PC-3 (cell line): ENCODE measurements around the gene DOCK1. TPM values are rescaled to one million over a fixed set of nuclear protein-coding genes. Genes with fewer than 3 reads are reported as not detected.

Experiments
- ATAC-seq: fragments of 200-7000 bp; cut with Tn5 transposase; 2 replicates; pipeline ENCODE4 v1.9.1; 2020; ENCODE audit warnings: mild to moderate bottlenecking, moderate library complexity
- BruUV-seq: library from RNA; stranded (reverse); fragments of 400-500 nt; replicated peaks from 2 replicates; lab custom pipeline; 2021; lab: Mats Ljungman, UMichigan
- CTCF ChIA-PET: fragments of 300-600 bp; sonication (Branson Sonifier 250); formaldehyde crosslinking; loops from one replicate; lab custom pipeline; 2022; ENCODE audit warnings: antibody characterized with exemption; lab: Charles Lee
- POLR2A ChIA-PET: fragments of 300-600 bp; sonication (Branson Sonifier 250); formaldehyde crosslinking; loops from one replicate; lab custom pipeline; 2022; ENCODE audit warnings: antibody characterized with exemption; ENCODE audit not compliant: unreplicated experiment; lab: Charles Lee
- DNase-seq: peaks from one replicate; pipeline ENCODE4 v3.0.0-alpha.2; 2015
- H2AFZ ChIP-seq: fragments of 300-600 bp; sonication (generic); 2 replicates; pipeline ENCODE4 v1.6.0; 2016; ENCODE audit warnings: antibody characterized with exemption, low read length
- H3F3A ChIP-seq: fragments of 300-600 bp; sonication (generic); one replicate; pipeline ENCODE4 v1.6.0; 2017; ENCODE audit warnings: antibody characterized with exemption, low read length, control low read depth, mild to moderate bottlenecking; ENCODE audit not compliant: unreplicated experiment
- H3K27ac ChIP-seq: fragments of 300-600 bp; sonication (generic); 2 replicates; pipeline ENCODE4 v1.5.1; 2016; ENCODE audit warnings: mild to moderate bottlenecking, low read length
- H3K27me3 ChIP-seq: fragments of 300-600 bp; sonication (generic); 2 replicates; pipeline ENCODE4 v1.6.1; 2016; ENCODE audit warnings: low read length, mixed read lengths
- H3K36me3 ChIP-seq: fragments of 300-600 bp; sonication (generic); 2 replicates; pipeline ENCODE4 v1.6.1; 2016; ENCODE audit warnings: low read depth, mixed run types, low read length, mixed read lengths
- H3K4me1 ChIP-seq: fragments of 300-600 bp; sonication (generic); 2 replicates; pipeline ENCODE4 v1.5.1; 2016; ENCODE audit warnings: low read length; ENCODE audit not compliant: insufficient read depth
- H3K4me2 ChIP-seq: fragments of 300-600 bp; sonication (generic); 2 replicates; pipeline ENCODE4 v1.6.0; 2016; ENCODE audit warnings: low read length
- H3K4me3 ChIP-seq: fragments of 300-600 bp; sonication (generic); 2 replicates; pipeline ENCODE4 v1.5.1; 2016; ENCODE audit warnings: mild to moderate bottlenecking, low read length, mixed read lengths
- H3K79me2 ChIP-seq: fragments of 300-600 bp; sonication (generic); 2 replicates; pipeline ENCODE4 v1.6.1; 2017; ENCODE audit warnings: low read length, mixed read lengths
- H3K9ac ChIP-seq: fragments of 300-600 bp; sonication (generic); 2 replicates; pipeline ENCODE4 v1.6.0; 2016; ENCODE audit warnings: mild to moderate bottlenecking, low read length
- H3K9me2 ChIP-seq: fragments of 300-600 bp; sonication (generic); replicated peaks from 2 replicates; pipeline ENCODE4 v1.6.1; 2016; ENCODE audit warnings: mixed run types, low read length, mixed read lengths
- H3K9me3 ChIP-seq: fragments of 300-600 bp; sonication (generic); 2 replicates; pipeline ENCODE4 v1.6.1; 2016; ENCODE audit warnings: low read length, mixed read lengths
- H4K20me1 ChIP-seq: fragments of 300-600 bp; sonication (generic); 2 replicates; pipeline ENCODE4 v1.6.1; 2016; ENCODE audit warnings: low read length, mixed read lengths
- EZH2 ChIP-seq: fragments of 300-600 bp; sonication (generic); IDR thresholded peaks from one replicate; pipeline ENCODE4 v1.6.1; 2017; ENCODE audit warnings: antibody characterized with exemption, mild to moderate bottlenecking, low read length; ENCODE audit not compliant: unreplicated experiment
- EZH2phosphoT487 ChIP-seq: fragments of 300-600 bp; sonication (generic); IDR thresholded peaks from 2 replicates; pipeline ENCODE4 v1.6.1; 2018; ENCODE audit warnings: mild to moderate bottlenecking, antibody characterized with exemption, low read length, borderline replicate concordance
- intact Hi-C: fragments of 100-400 bp; cut with micrococcal nuclease; formaldehyde crosslinking; loops from 2 replicates; pipeline ENCODE4 v1.9.0; 2023
- total RNA-seq: library from RNA; depleted of rRNA; stranded (reverse); fragments of >200 nt; gene quantifications from 2 replicates; pipeline ENCODE4 v1.2.3, GENCODE V29; 2014
- TF ChIP-seq, protein P1 (sequence below): fragments of 300-600 bp; sonication (generic); conservative IDR thresholded peaks from 2 replicates; pipeline ENCODE4 v1.5.1; 2017; ENCODE audit warnings: antibody characterized with exemption, low read depth, mild to moderate bottlenecking, low read length

Gene DOCK1
- total RNA-seq, 1 experiment from 2014 or later: 34.3 TPM

DNA sequence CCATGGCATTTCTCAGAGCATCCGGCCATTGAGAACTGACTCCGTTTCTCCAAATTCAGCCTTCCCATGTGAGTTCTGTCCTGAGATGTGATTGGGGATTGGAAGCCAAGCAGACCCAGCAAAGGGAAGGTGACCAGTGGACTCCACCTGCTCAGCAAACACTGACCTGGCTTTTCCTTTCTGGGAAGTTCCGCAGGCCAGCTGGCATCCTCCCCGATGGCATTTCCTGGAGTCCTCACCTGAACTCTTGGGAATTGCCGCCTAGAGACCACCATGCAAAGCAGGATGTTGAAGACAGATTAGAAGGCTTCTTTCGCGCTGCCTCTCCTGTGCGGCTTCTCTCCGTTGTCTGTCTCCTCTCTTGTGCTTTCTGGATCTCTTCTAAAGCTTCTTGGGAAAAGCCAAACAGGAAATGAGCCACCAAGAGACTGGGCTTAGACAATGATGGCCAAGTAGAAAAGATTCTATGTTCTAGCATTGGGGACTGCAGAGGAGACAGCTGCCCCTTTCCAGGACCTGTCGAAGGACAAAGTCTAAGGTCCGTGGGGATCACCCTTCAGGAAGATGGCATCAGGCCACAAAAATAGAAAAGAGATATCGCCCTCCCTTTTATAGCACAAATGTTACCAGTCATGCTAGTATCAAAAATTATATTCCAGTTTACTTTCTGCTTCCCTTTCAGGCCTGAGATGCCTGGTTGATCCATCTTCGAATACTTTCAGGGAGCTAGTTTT lies 394.9 kb downstream of the DOCK1 start:
- Histone ChIP-seq H3K27me3 (no peaks in the 10 kb centered on the region), H3K4me1 (no peaks in the 10 kb centered on the region), H4K20me1 (no peaks in the 10 kb centered on the region), H3K27ac (no peak overlapping the region), H3K4me2 (no peak overlapping the region), H3K79me2 (no peaks in the 10 kb centered on the region), H3K4me3 (no peak overlapping the region), H3K9me2 (no peaks in the 10 kb centered on the region), H3K9ac (no peak overlapping the region), H2AFZ (no peak overlapping the region), H3F3A (no peaks in the 10 kb centered on the region), H3K36me3 (no peaks in the 10 kb centered on the region), H3K9me3 (no peaks in the 10 kb centered on the region)
- intact Hi-C loops: no loop called here
- CTCF ChIA-PET: no interaction called here
- TF ChIP-seq EZH2phosphoT487 (no peak), EZH2 (no peak)
- TF ChIP-seq, protein P1, sequence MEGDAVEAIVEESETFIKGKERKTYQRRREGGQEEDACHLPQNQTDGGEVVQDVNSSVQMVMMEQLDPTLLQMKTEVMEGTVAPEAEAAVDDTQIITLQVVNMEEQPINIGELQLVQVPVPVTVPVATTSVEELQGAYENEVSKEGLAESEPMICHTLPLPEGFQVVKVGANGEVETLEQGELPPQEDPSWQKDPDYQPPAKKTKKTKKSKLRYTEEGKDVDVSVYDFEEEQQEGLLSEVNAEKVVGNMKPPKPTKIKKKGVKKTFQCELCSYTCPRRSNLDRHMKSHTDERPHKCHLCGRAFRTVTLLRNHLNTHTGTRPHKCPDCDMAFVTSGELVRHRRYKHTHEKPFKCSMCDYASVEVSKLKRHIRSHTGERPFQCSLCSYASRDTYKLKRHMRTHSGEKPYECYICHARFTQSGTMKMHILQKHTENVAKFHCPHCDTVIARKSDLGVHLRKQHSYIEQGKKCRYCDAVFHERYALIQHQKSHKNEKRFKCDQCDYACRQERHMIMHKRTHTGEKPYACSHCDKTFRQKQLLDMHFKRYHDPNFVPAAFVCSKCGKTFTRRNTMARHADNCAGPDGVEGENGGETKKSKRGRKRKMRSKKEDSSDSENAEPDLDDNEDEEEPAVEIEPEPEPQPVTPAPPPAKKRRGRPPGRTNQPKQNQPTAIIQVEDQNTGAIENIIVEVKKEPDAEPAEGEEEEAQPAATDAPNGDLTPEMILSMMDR: no peak
- POLR2A ChIA-PET: no interaction called here
- BruUV-seq: no TSS peak
- DNase-seq (no peak), ATAC-seq (no peak)

DNA sequence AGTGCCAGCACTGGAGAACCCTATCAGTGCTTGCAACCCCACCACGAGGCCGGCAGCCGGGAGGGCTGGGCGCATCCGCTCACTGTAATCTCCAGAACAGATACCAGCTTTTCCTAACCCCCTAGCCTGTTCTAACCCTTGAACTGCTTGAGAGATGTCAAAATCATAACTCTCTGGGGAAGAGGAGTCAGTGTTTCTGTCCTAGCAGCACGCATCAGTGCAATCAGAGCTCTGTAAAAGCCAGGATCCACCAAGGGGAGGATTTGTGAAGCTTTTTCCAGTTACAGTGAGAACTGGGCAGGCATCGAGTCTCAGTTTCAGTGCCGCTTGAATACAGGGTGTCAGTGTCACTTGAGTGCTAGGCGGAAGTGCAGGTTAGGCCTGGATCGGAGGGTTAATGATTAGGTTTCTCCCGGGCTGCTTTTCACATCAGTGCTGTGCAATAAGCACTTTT lies 395.7 kb downstream of the DOCK1 start:
- ChIA-PET POLR2A (no interaction called here), CTCF (no interaction called here)
- Histone ChIP-seq H3K9me2 (no peaks in the 10 kb centered on the region), H3K4me3 (no peak overlapping the region), H3K79me2 (no peaks in the 10 kb centered on the region), H3K4me2 (no peak overlapping the region), H3K9me3 (no peaks in the 10 kb centered on the region), H3K36me3 (no peaks in the 10 kb centered on the region), H3F3A (no peaks in the 10 kb centered on the region), H3K27me3 (no peaks in the 10 kb centered on the region), H4K20me1 (no peaks in the 10 kb centered on the region), H3K9ac (no peak overlapping the region), H3K4me1 (no peaks in the 10 kb centered on the region), H2AFZ (no peak overlapping the region), H3K27ac (no peak overlapping the region)
- TF ChIP-seq EZH2: no peak
- no peak for TF ChIP-seq EZH2phosphoT487
- TF ChIP-seq, protein P1: no peak
- DNase-seq: no peak
- ATAC-seq: no peak
- no TSS peak for BruUV-seq
- intact Hi-C loops: no loop called here

DNA sequence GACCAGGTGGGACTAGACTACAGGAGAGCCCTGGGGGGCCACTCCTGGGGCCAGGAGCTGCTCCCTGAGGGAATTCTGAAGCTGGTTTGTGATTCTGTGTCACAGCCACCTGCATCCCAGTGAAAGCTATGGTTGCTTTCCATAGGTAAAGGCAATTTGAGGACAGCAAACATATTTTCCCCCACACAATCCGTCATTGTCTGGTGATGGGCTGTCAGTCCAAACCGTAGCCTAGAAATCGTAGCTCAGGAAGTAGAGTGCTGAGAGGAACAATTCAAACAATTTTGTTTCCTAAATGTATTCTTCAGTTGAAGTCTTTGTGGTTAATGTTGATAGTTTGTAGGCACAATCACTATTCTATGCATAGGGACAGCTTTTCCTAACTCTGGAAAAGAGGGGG lies 397.1 kb downstream of the DOCK1 start:
- intact Hi-C loops: no loop called here
- ATAC-seq (no peak), DNase-seq (no peak)
- Histone ChIP-seq H3K4me1 (no peaks in the 10 kb centered on the region), H3F3A (no peaks in the 10 kb centered on the region), H3K27ac (no peak overlapping the region), H4K20me1 (no peaks in the 10 kb centered on the region), H3K9me3 (no peaks in the 10 kb centered on the region), H3K9ac (no peak overlapping the region), H3K36me3 (no peaks in the 10 kb centered on the region), H3K4me3 (no peak overlapping the region), H3K9me2 (no peaks in the 10 kb centered on the region), H2AFZ (no peak overlapping the region), H3K4me2 (no peak overlapping the region), H3K27me3 (no peaks in the 10 kb centered on the region), H3K79me2 (no peaks in the 10 kb centered on the region)
- TF ChIP-seq EZH2phosphoT487: no peak
- TF ChIP-seq, protein P1: no peak
- no peak for TF ChIP-seq EZH2
- BruUV-seq: no TSS peak
- POLR2A ChIA-PET: no interaction called here
- CTCF ChIA-PET: no interaction called here
